ENCODE results near the gene B3GNT2.
"Not testable (repeated sequence)": the region's sequence is repeated elsewhere in the genome, so short reads cannot be mapped to it uniquely, and the experiment has no call there.

Gene B3GNT2

DNA sequence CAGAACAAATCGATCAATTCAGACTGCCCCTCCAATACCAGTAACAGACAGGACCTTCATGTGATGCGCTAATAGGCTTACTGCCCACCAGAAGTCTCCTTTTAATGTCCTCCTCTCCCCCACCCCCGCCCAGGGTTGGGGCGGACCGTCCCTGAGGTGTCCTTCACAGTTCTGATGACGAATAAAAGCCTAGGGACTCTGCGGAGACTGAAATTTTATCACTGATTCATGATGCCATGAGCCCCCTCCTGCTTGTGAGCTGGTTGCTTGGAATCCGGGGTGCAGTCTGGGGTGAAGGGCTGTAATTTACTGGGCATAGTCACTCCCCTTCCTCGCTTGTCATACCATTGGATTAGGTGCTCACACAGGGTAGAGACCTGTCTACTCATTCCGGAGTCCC, 42.3 kb downstream of the B3GNT2 start:
- no peak for DNase-seq (ENCODE audit: low read depth)

- DNase-seq (ENCODE audit: low read depth) = no peak
These were observed 44.6 kb downstream of the B3GNT2 start for GRCh38 chr2:62240546-62240945.

DNA sequence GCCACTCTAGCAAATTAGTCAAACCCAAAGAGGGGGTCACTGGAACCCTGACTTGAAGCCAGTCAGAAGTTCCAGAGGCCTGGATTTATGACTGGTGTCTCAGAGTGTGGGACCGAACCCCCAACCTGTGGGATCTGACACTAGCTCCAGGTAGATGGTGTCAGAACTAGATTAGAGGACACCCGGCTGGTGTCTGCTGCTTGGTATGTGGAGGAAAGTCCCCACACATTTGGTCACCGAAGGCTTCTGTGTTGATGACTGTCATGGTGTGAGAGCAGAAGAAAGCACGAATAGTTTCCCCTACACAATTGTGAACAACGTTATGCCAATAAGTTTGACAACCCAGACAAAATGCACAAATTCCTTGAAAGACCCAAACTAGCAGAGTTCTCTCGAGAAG, 48.1 kb downstream of the B3GNT2 start:
- no peak for DNase-seq (ENCODE audit: low read depth)

- no peak for DNase-seq (ENCODE audit: low read depth)
These were observed 52.3 kb downstream of the B3GNT2 start for GRCh38 chr2:62248226-62248625.

DNA sequence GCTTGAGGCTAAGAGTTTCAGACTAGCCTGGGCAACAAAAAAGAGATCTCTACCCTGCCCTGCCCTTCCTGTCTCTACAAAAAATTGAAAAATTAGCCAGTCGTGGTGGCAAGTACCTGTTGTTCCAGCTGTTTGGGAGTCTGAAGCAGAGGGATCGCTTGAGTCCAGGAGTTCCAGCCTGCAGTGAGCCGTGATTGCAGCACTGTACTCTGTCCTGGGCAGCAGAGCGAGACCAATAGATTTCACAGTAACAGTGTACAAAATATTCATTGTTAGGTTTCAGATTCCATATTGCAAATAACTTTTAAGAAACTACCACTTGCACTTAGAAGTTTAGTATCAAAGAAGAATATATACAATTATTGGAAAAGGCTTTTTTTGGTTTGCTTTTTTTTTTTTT, 54.3 kb downstream of the B3GNT2 start:
- no peak for DNase-seq (ENCODE audit: low read depth)

GRCh38 chr2:62254424-62255266, 58.7 kb downstream of the B3GNT2 start:
- no peak for DNase-seq (ENCODE audit: low read depth)

GRCh38 chr2:62257466-62257865, 61.6 kb downstream of the B3GNT2 start:
- no peak for DNase-seq (ENCODE audit: low read depth)

GRCh38 chr2:62263076-62263715, 67.3 kb downstream of the B3GNT2 start:
- DNase-seq (ENCODE audit: low read depth) = no peak

- no peak for DNase-seq (ENCODE audit: low read depth)
These were observed 68.3 kb downstream of the B3GNT2 start for GRCh38 chr2:62264186-62264585.

DNA sequence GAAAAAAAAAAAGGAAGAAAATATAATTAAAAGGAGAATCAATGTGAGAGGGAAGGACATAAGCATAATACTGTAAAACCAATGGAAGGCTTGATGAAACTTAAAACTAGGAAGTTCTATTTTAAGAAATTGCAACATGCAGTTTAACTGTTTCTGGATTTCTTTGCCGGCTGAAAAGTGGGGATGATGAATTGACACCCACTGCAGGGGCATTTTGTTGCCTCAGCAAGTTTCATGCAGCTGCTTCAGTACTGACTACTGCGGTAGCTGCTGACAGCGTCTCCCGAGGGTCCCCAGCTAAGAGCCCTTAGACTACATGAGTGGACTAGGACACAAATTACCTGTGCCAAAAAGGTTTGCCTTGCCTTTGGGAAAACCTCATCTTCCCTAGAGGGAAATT, 69.2 kb downstream of the B3GNT2 start:
- no peak for DNase-seq (ENCODE audit: low read depth)

- peak; percentile 48 for DNase-seq (ENCODE audit: low read depth)
These were observed 70.6 kb downstream of the B3GNT2 start for GRCh38 chr2:62266433-62267038.

- DNase-seq (ENCODE audit: low read depth) = no peak
These were observed 71.8 kb downstream of the B3GNT2 start for GRCh38 chr2:62267696-62268095.

DNA sequence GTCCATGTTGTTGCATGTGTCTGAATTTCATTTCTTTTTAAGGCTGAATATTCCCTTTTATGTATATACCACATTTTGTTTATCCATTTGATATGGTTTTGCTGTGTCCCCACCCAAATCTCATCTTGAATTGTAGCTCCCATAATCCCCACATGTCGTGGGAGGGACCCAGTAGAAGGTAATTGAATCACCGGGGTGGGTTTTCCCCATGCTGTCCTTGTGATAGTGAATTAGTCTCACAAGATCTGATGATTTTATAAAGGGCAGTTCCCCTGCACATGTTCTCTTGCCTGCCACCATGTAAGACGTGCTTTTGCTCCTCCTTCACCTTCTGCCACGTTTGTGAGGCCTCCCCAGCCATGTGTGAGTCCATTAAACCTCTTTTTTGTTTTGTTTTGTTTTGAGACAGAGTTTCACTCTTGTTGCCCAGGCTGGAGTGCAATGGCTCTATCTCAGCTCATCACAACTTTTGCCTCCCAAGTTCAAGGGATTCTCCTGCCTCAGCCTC, 72.8 kb downstream of the B3GNT2 start:
- DNase-seq (ENCODE audit: low read depth) = not testable (repeated sequence)

DNA sequence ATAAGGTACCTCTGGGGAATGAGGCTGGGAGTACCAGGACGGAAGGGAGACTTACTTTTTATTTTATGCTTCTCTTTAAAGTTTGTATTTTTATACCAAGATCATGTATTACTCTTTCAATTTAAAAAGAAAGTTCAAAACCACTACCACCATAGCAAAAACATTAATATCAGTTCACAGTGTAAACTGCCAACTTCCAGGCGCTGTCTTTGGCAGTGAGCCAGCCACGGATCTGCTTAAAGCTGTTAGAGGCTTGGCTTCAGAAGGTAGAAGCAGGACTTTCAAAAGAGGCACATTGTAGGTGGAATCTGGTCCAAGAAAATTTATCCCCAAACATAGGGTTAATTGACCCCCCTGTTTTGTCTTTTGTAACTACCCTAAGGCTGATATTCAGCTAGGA, 74.8 kb downstream of the B3GNT2 start:
- no peak for DNase-seq (ENCODE audit: low read depth)
